ENCODE results near the gene PRKN.

DNA sequence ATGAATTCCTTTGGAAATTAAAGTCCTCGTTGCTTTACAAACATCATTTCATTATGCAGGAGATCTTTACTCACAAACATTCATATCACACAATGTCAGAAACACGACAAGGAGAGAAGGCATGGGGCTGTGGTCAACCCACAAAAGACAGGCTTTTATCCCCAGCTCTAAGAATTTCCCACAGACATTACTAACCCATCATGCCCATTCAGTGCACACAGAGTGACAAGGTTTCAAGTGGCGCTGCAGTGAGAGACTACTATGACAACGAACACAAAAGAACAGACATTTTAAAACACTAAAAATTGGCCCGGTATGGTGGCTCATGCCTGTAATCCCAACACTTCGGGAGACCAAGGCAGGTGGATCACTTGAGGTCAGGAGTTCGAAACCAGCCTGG lies 873.9 kb downstream of the PRKN start:
- TF ChIP-seq, protein P1, sequence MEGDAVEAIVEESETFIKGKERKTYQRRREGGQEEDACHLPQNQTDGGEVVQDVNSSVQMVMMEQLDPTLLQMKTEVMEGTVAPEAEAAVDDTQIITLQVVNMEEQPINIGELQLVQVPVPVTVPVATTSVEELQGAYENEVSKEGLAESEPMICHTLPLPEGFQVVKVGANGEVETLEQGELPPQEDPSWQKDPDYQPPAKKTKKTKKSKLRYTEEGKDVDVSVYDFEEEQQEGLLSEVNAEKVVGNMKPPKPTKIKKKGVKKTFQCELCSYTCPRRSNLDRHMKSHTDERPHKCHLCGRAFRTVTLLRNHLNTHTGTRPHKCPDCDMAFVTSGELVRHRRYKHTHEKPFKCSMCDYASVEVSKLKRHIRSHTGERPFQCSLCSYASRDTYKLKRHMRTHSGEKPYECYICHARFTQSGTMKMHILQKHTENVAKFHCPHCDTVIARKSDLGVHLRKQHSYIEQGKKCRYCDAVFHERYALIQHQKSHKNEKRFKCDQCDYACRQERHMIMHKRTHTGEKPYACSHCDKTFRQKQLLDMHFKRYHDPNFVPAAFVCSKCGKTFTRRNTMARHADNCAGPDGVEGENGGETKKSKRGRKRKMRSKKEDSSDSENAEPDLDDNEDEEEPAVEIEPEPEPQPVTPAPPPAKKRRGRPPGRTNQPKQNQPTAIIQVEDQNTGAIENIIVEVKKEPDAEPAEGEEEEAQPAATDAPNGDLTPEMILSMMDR (conservative IDR thresholded peaks at IDR 0.05): no peak
- TF ChIP-seq ZFX (IDR thresholded peaks at IDR 0.05): no peak

Data from C4-2B (cell line).